ENCODE data around the gene CLEC17A.
A peak's percentile ranks its signal among the peaks of the same experiment; 100 is the strongest.
"Not testable (repeated sequence)": the region's sequence is repeated elsewhere in the genome, so short reads cannot be mapped to it uniquely, and the experiment has no call there.

CLEC17A gene

GRCh38 chr19:14559916-14560775, 22.7 kb upstream of the CLEC17A start:
- no peak for DNase-seq (ENCODE audit: low read depth in 2 of 2)

- DNase-seq (ENCODE audit: low read depth in 2 of 2) = no peak
These were observed 22.1 kb upstream of the CLEC17A start for GRCh38 chr19:14560776-14561108.

- DNase-seq (ENCODE audit: low read depth in 2 of 2) = no peak
These were observed 21.6 kb upstream of the CLEC17A start for GRCh38 chr19:14561249-14561648.

- no peak for DNase-seq (ENCODE audit: low read depth in 2 of 2)
These were observed 21.0 kb upstream of the CLEC17A start for GRCh38 chr19:14561847-14562351.

- no peak for DNase-seq (ENCODE audit: low read depth in 2 of 2)
These were observed 20.0 kb upstream of the CLEC17A start for GRCh38 chr19:14562660-14563589.

DNA sequence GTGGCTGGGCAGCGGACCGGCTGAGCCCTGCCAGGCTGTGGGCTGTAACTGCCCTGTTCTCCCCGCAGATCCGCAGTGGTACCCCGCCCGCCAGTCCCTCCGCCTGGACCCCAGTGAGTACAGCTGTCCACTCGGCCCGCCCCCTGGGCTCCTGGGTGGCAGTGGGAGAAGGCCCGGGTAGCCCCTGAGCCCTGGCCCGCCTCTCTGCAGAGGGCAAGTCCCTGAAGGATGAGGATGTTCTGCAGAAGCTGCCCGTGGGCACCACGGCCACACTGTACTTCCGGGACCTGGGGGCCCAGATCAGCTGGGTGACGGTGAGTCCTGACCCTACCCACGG, 19.3 kb upstream of the CLEC17A start:
- DNase-seq (ENCODE audit: low read depth in 2 of 2) = no peak

DNA sequence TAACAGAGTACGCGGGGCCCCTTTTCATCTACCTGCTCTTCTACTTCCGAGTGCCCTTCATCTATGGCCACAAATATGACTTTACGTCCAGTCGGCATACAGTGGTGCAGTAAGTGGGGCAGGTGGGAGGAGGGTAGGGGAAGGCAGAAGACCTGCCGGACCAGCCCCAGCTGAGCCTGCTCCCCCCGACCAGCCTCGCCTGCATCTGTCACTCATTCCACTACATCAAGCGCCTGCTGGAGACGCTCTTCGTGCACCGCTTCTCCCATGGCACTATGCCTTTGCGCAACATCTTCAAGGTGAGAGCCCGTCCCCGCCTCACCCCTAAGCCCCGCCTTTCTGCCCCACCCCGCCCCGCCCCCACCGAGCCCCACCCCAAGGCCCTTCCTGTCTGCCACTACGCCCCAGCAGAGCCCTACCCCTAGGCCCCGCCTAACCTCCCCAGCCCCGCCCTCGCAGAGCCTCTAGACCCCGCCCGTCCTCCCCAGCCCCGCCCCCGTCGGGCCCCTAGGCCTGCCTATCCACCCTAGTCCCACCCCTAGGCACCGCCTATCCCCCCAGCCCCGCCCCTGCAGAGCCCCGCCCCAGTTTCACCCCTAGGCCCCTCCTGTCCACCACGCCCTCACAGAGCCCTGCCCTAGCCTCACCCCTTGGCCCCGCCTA, 18.8 kb upstream of the CLEC17A start:
- peak; percentile 57 to 75 for DNase-seq (ENCODE audit: low read depth in 2 of 2)

DNA sequence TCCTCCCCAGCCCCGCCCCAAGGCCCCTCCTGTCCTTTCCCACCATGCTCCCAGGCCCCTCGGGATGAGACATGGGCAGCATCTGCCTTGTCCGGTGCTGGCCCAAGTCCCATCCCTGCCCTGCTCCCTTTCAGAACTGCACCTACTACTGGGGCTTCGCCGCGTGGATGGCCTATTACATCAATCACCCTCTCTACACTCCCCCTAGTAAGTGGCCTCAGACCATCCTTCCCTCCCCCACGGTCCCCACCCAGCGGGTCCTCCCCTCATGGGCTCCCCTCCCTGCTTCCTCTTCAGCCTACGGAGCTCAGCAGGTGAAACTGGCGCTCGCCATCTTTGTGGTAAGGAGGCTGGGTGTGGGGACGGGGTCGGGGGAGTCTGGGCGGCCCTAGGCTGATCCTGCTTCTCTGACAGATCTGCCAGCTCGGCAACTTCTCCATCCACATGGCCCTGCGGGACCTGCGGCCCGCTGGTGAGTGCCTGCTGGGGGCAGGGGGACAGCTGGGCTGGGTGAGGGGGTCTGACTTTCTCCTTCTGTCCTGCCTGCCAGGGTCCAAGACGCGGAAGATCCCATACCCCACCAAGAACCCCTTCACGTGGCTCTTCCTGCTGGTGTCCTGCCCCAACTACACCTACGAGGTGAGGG, 18.1 kb upstream of the CLEC17A start:
- DNase-seq (ENCODE audit: low read depth in 2 of 2) = not testable (repeated sequence)

DNA sequence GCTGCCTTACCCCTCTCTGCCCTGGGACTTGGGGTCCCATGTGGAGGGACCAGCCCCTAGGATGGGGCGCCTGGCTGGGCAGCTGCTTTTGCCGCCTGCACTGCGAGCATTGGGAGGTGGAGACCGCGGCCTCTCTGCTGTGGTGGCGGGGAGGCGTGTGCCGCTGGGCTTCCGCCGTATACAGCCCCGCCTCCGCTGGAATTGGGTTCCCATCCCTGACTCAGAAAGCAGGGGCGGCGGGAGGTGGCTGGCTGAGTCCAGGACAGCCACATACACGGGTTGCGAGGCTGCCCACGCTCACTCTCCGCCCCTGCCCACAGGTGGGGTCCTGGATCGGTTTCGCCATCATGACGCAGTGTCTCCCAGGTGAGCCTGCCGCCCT, 17.6 kb upstream of the CLEC17A start:
- no peak for DNase-seq (ENCODE audit: low read depth in 2 of 2)

DNA sequence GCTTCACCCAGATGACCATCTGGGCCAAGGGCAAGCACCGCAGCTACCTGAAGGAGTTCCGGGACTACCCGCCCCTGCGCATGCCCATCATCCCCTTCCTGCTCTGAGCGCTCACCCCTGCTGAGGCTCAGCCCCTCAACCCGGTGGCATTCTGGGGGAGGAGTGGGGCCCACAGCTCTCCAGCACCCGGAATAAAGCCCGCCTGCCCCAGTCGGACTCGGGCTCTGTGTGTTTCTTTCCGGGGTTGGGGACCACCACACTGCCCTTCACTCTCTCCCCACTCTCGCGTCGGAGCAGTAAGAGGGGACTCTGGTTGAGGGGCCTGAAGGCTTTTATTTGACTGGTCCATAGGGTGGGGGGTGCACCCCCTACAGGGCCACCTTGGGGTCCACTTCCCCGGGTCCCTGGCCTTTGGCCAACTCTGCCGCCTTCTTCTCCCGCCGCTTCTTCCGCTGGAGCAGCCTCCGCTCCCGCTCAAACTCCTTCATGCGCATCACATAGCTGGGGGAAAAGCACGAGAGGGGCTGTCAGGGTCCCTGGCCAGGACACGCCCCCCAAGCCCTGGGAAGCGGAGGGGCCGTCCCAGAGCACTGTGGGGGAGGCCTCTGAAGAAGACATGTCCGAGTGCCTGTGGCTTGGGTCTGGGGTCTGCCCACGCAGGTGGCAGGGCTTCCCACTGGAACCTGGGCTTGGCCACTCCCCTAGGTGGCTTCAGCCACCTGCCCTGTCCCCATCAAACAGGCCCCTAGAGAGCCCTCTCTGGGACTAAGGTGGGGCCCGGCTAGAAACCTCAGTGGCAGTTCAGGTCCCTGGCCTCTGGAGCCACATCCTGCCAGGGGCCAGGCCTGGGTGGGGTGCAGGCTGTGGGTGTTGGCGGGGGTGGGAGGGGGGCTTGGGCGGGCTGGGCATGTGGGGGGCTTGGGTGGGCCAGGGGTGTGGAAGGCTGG, 16.8 kb upstream of the CLEC17A start:
- DNase-seq (ENCODE audit: low read depth in 2 of 2) = no peak

DNA sequence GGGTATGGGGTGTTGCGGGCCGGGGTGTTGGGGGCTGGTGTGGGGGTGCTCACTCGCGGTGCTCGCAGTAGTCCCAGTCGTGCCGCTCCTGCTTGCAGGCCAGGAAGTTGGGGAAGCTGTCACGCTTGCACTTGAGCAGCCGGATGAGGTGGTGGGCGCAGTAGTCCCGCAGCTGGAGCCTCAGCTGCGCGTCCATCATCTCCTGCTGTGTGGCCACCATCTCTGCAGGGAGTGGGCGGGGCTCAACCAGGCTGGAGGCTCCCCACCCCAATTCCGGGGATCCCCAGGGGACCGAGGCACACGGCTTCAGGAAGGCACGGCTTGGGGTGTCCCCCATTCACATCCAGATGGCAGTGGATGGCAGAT, 16.2 kb upstream of the CLEC17A start:
- DNase-seq (ENCODE audit: low read depth in 2 of 2) = no peak

- no peak for DNase-seq (ENCODE audit: low read depth in 2 of 2)
These were observed 15.8 kb upstream of the CLEC17A start for GRCh38 chr19:14567079-14567478.

DNA sequence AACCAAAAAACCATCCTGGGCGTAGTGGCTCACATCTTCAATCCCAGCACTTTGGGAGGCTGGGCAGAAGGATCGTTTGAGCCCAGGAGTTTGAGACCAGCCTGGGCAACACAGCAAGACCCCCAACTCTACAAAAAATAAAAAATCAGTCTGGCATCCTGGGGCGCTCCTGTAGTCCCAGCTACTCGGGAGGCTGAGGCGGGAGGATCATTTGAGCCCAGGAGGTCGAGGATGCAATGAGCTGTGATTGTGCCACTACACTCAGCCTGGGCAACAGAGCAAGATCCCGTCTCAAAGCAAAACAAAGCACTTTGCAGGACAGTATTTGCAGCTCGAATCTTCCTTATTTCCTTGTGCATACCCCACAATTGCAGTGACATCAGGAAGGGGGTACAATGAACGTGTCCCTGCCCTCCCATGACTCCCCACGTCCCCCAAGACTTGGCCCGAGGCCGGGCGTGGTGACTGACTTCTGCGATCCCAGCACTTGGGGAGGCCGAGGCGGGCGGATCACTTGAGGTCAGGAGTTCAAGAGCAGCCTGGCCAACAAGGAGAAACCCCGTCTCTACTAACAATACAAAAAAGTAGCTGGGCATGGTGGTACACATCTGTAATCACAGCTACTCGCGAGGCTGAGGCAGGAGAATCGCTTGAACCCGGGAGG, 11.9 kb upstream of the CLEC17A start:
- DNase-seq (ENCODE audit: low read depth in 2 of 2) = no peak

GRCh38 chr19:14571695-14572490, 11.0 kb upstream of the CLEC17A start, which contains the start of gene NDUFB7:
NDUFB7 (minus strand) TSS chr19:14572066; CDS start chr19:14572000, 66 bp downstream.
- DNase-seq (ENCODE audit: low read depth in 2 of 2) = peak; percentile 85 to 86

DNA sequence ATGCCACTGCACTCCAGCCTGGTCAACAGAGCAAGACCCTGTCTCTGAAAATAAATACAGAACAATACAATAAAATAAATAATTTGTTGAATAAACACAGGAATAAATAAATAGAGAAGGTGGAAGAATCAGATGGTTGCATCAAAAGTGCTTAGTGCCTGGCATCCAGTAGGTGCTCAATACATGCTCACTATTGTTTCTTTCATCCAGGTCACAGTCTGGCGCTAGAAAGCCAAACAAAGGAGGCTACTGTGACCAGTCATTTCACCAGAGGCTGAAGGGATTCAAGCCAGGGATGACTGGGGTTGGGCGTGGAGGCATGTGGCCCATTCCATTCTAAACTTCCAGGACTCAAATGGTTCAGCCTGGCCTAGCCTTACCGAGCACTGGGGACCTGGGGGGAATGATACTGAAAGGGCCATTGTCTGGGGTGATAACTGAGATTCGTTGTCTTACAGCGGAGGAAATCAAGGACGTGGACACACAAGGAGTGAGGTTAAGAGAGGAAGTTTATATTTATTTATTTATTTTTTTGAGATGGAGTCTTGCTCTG, 7.4 kb upstream of the CLEC17A start:
- DNase-seq (ENCODE audit: low read depth in 2 of 2) = no peak

DNA sequence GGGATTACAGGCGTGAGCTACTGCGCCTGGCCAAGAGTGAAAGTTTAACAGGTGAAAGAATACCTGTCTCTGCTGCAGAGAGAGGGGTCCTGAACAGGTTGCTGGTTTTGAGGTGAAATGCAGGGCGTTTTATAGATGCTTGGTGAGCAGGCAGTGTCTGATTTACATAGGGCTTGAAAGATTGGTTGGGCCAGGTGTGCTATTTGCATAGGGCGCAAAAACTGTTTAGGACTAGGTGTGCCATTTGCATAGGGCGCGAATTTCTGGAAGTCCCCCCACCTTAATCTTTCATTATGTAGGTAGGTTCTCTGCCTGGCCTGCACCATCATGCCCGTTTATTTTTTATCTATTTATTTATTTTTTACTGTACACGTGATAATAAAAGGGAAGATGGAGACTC, 6.5 kb upstream of the CLEC17A start:
- DNase-seq (ENCODE audit: low read depth in 2 of 2) = no peak

DNA sequence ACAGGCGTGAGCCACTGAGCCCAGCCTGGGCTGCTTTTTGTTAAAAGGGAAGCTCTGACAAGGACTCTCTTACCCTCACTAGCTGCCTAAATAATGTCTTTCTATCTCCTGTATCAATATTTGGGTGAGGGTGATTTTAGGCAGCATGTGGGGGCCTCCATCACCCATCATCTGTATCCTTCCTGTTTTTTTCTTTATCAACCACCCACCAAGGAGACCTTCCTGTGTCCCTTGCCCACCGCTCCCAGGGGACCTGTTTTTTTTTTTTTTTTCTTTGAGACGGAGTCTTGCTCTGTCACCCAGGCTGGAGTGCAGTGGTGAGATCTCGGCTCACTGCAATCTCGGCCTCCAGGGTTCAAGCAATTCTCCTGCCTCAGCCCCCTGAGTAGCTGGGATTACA, 5.6 kb upstream of the CLEC17A start:
- no peak for DNase-seq (ENCODE audit: low read depth in 2 of 2)

DNA sequence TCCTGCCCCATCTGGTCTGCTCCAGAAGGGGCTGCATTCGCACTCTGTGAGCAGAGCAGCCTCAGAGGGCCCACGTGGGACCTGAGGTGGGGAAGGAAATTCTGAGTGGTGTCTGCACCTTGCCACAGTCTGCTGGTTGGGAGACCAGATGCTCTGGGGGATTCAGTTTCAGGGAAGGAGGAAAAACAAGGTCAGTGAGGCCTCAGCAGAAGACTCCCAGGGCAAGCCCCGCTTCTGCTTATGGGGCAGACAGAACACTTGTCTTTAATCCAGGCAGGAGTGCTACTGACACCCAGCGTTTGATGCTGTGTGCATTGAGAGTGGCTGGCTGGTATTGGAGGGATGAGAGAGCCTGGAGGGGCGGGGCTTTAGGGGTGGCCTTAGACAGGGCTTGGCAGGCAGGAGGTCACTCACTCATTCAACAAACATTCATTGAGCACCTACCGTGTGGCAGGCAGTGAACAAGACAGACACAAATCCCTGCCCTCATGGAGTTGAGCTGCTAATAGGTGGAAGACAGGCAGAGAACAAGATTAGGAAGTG, 4.9 kb upstream of the CLEC17A start:
- DNase-seq (ENCODE audit: low read depth in 2 of 2) = no peak

Data from stimulated activated CD8-positive, alpha-beta memory T cell treated with anti-CD3 and anti-CD28 coated beads, Interleukin-2, amount 100 ng/mL, for 48 hours (primary cell).